HG03432 (cell line): ENCODE measurements around the gene GABRR1.
"Not testable (repeated sequence)": the region's sequence is repeated elsewhere in the genome, so short reads cannot be mapped to it uniquely, and the experiment has no call there.

Experiments used
- ATAC-seq: cut with Tn5 transposase; IDR thresholded peaks from one replicate; pipeline ENCODE4 v1.9.1; 2021; ENCODE audit warnings: mild to moderate bottlenecking, moderate library complexity; ENCODE audit not compliant: unreplicated experiment

GABRR1 gene

DNA sequence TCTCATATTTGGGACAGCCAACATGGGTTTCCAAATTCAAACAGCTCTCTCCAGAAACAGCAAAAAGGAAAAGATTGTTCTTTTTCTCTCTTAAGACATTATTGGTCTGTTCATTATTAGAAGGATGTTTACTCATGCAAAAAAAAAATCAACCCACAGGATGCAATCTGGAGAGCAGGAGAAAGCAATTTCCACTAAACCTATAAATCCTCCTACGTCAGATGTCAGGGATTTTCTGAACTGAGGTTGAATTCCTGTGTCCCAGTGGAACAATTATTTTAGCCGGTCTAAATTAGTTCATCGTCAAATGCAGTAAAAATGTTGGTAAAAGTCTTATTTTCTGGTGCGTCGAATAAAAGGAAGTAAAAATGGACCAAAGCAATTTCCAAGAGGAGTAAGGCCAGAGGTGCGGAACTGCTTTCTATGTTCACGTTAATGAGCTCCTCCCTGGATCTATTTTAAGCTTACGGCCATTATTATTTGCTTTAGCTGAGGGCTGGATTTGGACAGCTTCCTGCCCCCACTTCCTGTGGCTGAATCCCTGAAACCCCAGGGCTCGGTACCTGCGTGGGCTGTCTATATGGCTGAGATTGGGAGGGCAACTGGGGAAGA is at the start of gene GABRR1:
Gene GABRR1 (minus strand): TSS at position 60 of the 612 bp plus-strand sequence. CDS start 36 bp downstream, at position 24.
- no peak for ATAC-seq

- no peak for ATAC-seq
Observed at GRCh38 chr6:89264296-89264695, 47.1 kb upstream of the GABRR1 start.

- ATAC-seq = no peak
Observed at GRCh38 chr6:89260832-89261231, 43.7 kb upstream of the GABRR1 start.

- peak; percentile 50 for ATAC-seq
Observed at GRCh38 chr6:89260310-89260709, 43.2 kb upstream of the GABRR1 start.

DNA sequence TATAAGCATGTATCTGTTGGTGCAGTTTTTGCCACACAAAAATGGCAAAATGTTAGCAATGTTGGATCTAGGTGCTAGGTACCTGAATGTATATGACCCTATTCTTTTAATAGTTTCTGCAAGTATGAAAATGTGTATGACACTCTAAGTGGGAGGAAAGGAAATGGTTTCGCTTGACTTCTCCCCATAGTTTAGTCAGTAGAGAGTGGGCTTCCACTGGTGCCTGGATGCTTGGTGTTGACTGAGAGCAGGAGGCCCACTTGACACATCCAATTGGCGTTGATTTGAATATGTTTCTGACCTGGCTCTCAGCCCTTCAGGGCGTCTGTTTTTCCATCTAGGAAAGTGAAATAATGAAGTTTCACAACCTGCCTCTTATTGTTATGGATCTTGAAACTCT is 41.8 kb upstream of the GABRR1 start:
- ATAC-seq = peak; percentile 84

DNA sequence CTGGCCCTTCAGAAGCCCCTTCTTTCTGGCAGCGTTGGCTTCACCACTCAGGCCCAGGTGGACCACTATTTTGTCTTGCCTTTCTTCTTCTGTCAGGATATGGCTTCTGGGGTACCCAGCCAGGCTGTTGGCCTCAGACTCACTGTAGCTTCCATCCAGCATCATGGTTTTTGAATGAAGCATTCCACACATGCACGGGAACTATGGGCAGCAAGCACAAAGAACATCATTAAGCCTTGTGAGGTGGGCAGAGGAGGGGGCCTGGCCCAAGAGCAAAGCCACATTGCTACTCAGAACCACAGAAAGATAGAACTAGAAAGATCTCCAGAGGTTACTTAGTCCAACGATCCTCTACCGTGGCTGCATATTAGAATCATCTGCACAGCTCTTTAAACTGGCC is 40.6 kb upstream of the GABRR1 start:
- no peak for ATAC-seq

GRCh38 chr6:89257346-89257745 is 40.2 kb upstream of the GABRR1 start:
- no peak for ATAC-seq

DNA sequence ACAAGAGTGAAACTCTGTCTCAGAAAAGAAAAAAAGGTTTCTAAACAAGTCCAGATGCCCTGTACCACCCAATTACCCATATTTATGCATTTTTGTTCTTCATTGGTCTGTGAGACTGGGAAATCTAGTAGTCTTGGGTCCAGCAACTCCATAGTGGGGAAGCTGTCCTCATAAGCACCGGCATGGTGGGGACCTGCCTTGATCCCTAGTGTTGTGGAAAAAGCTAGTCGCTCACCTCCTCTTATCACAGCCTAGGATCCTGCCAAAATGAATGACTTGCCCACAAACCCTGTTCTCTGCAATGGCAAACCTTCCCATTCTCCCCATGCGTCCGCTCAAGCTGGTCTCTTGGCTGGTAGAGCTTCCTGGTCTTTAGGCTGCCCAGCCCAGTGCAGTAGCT is 38.3 kb upstream of the GABRR1 start:
- no peak for ATAC-seq

DNA sequence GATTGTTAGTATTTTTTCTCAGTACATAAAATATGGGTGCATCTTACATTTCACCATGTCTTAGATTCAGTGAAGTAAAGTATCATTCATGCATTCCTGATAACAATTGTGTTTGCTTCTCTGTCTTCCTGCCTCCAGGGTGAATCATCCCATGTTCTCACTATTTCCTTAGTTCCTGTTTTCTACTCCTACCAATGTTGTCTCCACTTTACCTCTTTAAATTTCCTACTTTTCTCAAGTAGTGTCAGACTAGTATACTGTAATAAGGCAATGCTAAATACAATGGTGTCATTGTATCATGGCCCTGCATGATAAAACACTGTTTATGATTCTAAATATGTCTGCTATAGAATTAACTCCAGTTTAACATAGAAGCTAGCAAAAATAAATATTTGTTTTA is 37.4 kb upstream of the GABRR1 start:
- ATAC-seq = no peak

DNA sequence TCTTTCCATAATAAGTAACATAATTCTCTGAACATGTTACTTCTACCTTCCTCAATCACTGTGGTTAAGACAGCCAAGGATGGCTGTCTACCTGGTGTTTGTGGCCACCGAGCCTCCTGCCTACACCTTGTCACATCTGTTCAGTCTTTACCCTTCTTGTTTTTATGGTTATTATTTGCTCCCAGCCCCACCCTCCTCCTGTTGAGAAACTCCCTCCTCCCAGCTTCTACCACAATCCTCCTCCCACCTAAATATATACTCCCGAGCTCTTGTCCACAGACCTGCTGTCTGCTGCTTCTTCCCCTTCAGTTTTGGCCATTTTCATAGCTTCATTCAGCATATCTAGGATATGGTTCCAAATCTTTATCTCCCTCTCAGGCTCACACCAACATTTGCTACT is 35.7 kb upstream of the GABRR1 start:
- ATAC-seq = no peak

DNA sequence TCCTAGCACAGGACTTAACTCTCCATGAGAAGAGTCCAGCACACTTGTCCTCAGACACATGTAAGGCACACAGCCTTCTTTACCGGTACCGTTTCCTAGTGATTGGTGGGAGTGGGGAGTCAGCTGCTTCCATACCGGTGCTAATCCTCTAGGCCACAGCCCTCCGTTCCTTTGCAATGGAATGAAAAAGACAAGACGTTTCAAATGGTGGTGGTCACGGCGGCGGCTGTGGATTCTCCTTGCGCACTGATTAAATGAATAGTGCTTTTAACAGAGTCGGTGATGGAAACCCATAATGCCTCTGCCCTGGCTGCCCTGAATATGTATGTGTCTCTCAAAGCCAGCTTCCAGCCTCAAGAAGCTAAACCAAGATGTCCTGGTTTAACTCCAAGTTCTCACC is 34.8 kb upstream of the GABRR1 start:
- no peak for ATAC-seq

DNA sequence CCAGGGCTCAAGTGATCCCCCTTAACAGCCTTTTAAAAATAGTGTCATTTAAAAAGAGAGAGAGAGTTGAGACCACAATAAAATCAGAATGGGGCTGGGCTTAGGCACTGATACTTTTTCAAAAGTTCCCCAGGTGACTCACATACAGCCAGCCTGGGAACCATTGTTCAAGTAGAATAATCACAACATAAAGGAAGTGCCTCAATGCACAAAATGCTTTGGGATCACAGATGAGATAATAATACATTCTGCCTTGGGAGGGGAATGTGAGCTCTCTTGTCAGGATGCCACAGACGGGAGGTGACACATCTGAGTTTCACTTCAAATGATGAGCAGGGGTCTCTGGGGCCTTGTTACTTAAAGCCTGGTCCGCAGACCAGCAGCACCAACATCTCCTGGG is 34.0 kb upstream of the GABRR1 start:
- ATAC-seq = no peak

DNA sequence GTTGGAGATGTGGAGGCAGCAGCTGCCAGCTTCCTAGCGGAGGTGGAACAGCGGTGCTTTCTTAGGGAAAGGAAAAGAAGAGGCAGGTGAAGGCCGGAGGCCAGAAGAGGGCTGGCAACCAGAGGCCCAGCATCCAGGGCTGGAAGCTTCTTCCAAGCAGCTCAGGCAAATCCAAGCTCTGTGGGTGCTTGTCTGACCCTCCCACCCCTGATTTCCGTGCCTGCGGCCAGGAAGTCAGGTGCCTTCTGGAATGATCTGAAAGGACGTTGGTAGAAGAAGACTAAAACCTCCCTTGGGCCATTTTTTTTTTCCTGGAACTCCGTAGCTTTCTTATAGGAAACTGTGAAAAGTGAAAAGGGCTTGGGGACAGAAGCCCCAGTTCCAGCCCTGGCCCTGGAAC is 33.1 kb upstream of the GABRR1 start:
- no peak for ATAC-seq

DNA sequence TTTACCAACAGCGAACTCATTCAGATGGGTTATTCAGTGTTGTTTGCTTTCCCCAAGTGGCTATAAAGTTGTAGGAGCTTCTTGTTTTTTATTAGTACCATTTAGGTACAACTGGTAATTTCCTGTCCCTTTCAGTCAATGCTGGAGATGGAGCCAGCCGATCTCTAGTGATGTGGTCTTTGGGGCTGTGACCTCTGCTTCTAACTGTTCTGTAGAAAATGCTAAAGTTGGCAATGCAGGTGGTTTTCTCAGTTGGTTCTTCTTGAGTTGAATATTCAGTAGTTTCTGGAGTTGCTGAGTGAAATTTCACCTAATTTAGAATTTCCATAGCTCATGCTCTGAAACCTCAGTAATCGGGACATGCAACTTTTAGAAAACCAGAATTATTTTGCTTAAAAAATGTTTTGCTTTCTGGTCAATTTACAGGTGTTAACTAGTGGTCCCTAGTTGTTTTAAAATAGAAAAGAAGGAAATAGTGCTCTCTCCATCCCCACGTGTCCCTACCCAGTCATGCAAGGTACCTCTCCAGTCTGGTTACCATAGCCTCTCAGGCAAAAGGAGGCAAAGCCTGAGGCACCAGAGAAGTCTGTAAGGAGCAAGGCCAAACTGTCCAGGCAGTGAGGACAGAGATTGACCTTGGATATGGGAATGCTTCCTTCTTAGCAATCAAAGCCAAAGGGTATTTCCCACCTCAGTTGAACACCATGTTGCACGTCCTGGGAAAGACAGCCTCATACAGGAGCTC is 27.3 kb upstream of the GABRR1 start:
- peak; percentile 55 for ATAC-seq

DNA sequence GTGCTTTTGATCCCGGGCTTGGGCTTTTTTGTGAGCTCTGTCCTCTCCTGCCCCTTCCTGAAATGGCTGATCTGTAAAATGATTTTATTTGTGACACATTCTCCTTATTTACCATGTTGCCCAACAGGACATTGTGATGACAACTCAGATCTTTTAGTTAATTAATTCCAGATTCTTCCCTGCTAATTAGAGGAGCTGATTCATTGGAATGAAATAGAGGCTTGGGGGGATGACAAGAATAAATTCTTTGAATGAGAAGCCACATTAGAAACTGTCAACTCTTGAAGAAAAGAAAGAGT is 26.1 kb upstream of the GABRR1 start:
- ATAC-seq = no peak

DNA sequence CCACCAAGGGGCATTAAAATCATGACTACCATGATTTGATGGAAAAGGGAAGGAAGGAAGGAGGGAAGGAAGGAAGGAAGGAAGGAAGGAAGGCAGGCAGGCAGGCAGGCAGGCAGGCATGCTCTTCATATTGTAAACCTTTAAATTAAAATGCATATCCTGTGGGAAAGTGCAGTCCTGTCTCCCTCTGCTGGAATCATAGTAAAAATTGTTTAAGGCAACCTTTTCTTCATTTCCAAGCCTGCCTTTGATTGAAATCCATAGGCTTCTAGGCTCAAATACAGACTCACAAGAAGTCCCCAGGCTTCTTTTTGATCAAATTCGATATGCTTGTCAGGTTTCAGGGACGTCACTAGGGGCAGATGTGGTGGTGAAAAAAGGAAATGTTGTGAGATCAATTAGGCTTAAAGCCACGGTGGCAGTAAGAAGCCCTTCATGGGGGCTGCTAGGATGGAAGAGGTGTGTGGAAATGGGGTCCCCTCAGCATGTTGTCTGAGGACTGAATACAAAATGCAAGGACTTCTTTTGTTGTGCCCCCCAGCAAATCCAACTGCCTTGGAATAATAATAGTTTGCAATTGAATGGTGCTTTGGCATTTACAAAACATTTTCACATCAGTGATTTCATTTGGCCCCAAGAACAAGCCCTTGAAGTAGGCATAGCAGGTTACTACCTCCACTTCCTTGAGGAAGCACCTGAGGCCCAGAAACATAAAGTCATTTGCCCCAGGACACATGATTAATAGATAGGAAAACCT is 25.6 kb upstream of the GABRR1 start:
- ATAC-seq = no peak

- ATAC-seq = no peak
Observed at GRCh38 chr6:89239338-89239737, 22.2 kb upstream of the GABRR1 start.

- no peak for ATAC-seq
Observed at GRCh38 chr6:89237158-89237557, 20.0 kb upstream of the GABRR1 start.

- ATAC-seq = not testable (repeated sequence)
Observed at GRCh38 chr6:89233605-89234004, 16.4 kb upstream of the GABRR1 start.

- no peak for ATAC-seq
Observed at GRCh38 chr6:89222712-89223039, 5.5 kb upstream of the GABRR1 start.

GRCh38 chr6:89221971-89222711 is 5.0 kb upstream of the GABRR1 start:
- ATAC-seq = no peak

DNA sequence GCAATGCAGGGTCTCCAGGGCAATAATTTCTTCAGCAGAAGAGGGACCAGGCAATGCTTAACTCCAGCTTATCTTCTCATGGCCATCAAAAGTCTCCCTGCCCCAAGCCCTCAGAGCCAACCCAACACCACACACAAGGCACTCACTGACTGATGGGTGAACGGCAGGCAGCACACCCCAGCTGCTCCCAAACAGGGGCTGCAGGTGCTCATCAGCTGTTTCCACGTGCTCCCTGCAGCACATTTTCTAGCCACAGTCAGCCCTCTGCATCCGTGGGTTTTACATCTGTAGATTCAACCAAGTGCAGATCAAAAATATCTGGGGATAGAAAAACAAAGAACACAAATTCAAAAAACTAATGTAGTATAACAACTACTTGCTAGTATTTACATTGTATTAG is 4.0 kb upstream of the GABRR1 start:
- ATAC-seq = no peak
